ENCODE data around the gene FAT1.
A peak's percentile ranks its signal among the peaks of the same experiment; 100 is the strongest.

FAT1 gene

GRCh38 chr4:186719925-186720694, 3.5 kb downstream of the FAT1 start:
- DNase-seq = peak; percentile 45

GRCh38 chr4:186717556-186717955, 6.1 kb downstream of the FAT1 start:
- no peaks in the 10 kb centered on the region for H3K27me3 ChIP-seq (replicated peaks; ENCODE audit: insufficient read depth, low read length)
- no peak overlapping the region for H3K27ac ChIP-seq (ENCODE audit: low read length)
- H3K4me2 ChIP-seq (ENCODE audit: low read depth, low read length) = no peak overlapping the region
- no peaks in the 10 kb centered on the region for H3K36me3 ChIP-seq (replicated peaks; ENCODE audit: insufficient read depth, low read length)
- H4K20me1 ChIP-seq (ENCODE audit: insufficient read depth, low read length) = no peaks in the 10 kb centered on the region
- no peaks in the 10 kb centered on the region for H3K9me3 ChIP-seq (replicated peaks; ENCODE audit: insufficient read depth, low read length)
- H3K79me2 ChIP-seq (ENCODE audit: low read length) = peaks cover 96% of the 10 kb centered on the region
- H3K4me3 ChIP-seq (ENCODE audit: low read length) = no peak overlapping the region
- no peak overlapping the region for H2AFZ ChIP-seq (ENCODE audit: low read length)
- DNase-seq = no peak
- no peaks in the 10 kb centered on the region for H3K9me2 ChIP-seq (replicated peaks; ENCODE audit: insufficient read depth, low read length)
- H3K4me1 ChIP-seq (ENCODE audit: low read length) = no peaks in the 10 kb centered on the region
- H3K9ac ChIP-seq (ENCODE audit: low read length) = no peak overlapping the region
- TF ChIP-seq CTCF (IDR thresholded peaks at IDR 0.05; ENCODE audit: low read length) = no peak
- no peak for TF ChIP-seq EZH2 (optimal IDR thresholded peaks at IDR 0.05; ENCODE audit: low read depth, low read length)
- no peak for TF ChIP-seq EZH2phosphoT487 (IDR thresholded peaks at IDR 0.05; ENCODE audit: low read length)
- H3F3A ChIP-seq (ENCODE audit: insufficient read depth, low read length) = no peaks in the 10 kb centered on the region

More at GRCh38 chr4:186719925-186720694, 3.5 kb downstream of the FAT1 start:
- no peaks in the 10 kb centered on the region for H4K20me1 ChIP-seq (ENCODE audit: insufficient read depth, low read length)
- H3K9me2 ChIP-seq (replicated peaks; ENCODE audit: insufficient read depth, low read length) = no peaks in the 10 kb centered on the region
- no peak overlapping the region for H2AFZ ChIP-seq (ENCODE audit: low read length)
- H3K9ac ChIP-seq (ENCODE audit: low read length) = no peak overlapping the region
- no peaks in the 10 kb centered on the region for H3K9me3 ChIP-seq (replicated peaks; ENCODE audit: insufficient read depth, low read length)
- H3K27ac ChIP-seq (ENCODE audit: low read length) = no peak overlapping the region
- H3K79me2 ChIP-seq (ENCODE audit: low read length) = peaks cover 95% of the 10 kb centered on the region
- H3K4me3 ChIP-seq (ENCODE audit: low read length) = no peak overlapping the region
- H3K36me3 ChIP-seq (replicated peaks; ENCODE audit: insufficient read depth, low read length) = no peaks in the 10 kb centered on the region
- TF ChIP-seq EZH2phosphoT487 (IDR thresholded peaks at IDR 0.05; ENCODE audit: low read length) = no peak
- no peak for TF ChIP-seq EZH2 (optimal IDR thresholded peaks at IDR 0.05; ENCODE audit: low read depth, low read length)
- peak; percentile 50 for TF ChIP-seq CTCF (IDR thresholded peaks at IDR 0.05; ENCODE audit: low read length)
- 0 out of 2 replicates have a peak, but pooled peaks cover 5% of the 10 kb centered on the region for H3F3A ChIP-seq (ENCODE audit: insufficient read depth, low read length)
- H3K27me3 ChIP-seq (replicated peaks; ENCODE audit: insufficient read depth, low read length) = no peaks in the 10 kb centered on the region
- H3K4me1 ChIP-seq (ENCODE audit: low read length) = no peaks in the 10 kb centered on the region
- H3K4me2 ChIP-seq (ENCODE audit: low read depth, low read length) = no peak overlapping the region

- TF ChIP-seq EZH2 (optimal IDR thresholded peaks at IDR 0.05; ENCODE audit: low read depth, low read length) = no peak
- no peak for TF ChIP-seq CTCF (IDR thresholded peaks at IDR 0.05; ENCODE audit: low read length)
- no peak for TF ChIP-seq EZH2phosphoT487 (IDR thresholded peaks at IDR 0.05; ENCODE audit: low read length)
- no peak overlapping the region for H3K27ac ChIP-seq (ENCODE audit: low read length)
- no peak overlapping the region for H3K9ac ChIP-seq (ENCODE audit: low read length)
- no peaks in the 10 kb centered on the region for H4K20me1 ChIP-seq (ENCODE audit: insufficient read depth, low read length)
- no peak overlapping the region for H3K4me3 ChIP-seq (ENCODE audit: low read length)
- H3K9me2 ChIP-seq (replicated peaks; ENCODE audit: insufficient read depth, low read length) = no peaks in the 10 kb centered on the region
- H3K4me2 ChIP-seq (ENCODE audit: low read depth, low read length) = no peak overlapping the region
- H3K79me2 ChIP-seq (ENCODE audit: low read length) = peaks cover 96% of the 10 kb centered on the region
- DNase-seq = no peak
- no peaks in the 10 kb centered on the region for H3K36me3 ChIP-seq (replicated peaks; ENCODE audit: insufficient read depth, low read length)
- H3F3A ChIP-seq (ENCODE audit: insufficient read depth, low read length) = no peaks in the 10 kb centered on the region
- H3K4me1 ChIP-seq (ENCODE audit: low read length) = no peaks in the 10 kb centered on the region
- H3K9me3 ChIP-seq (replicated peaks; ENCODE audit: insufficient read depth, low read length) = no peaks in the 10 kb centered on the region
- H3K27me3 ChIP-seq (replicated peaks; ENCODE audit: insufficient read depth, low read length) = no peaks in the 10 kb centered on the region
- no peak overlapping the region for H2AFZ ChIP-seq (ENCODE audit: low read length)
Measured at GRCh38 chr4:186715077-186715476, 8.6 kb downstream of the FAT1 start.
